Spinal cord (tissue), 10 donors: Measurements from ENCODE around the gene LEFTY1. TPM values are rescaled to one million over a fixed set of nuclear protein-coding genes. Genes with fewer than 3 reads are reported as not detected.

ENCODE experiments used
- DNase-seq, 6 donors: peaks; one replicate each; pipeline versions ENCODE4 v3.0.0 to v3.0.0-alpha.2; 2013 to 2015; ENCODE audit warnings: low spot score in 6 of 6, low read depth in 4 of 6
- H3K27ac ChIP-seq: one replicate; pipeline ENCODE4 v1.5.1; 2013; ENCODE audit warnings: low read depth, low read length, control low read depth
- H3K27me3 ChIP-seq: one replicate; pipeline ENCODE4 v1.6.1; 2013; ENCODE audit warnings: low read length; ENCODE audit not compliant: control insufficient read depth, insufficient read depth
- H3K36me3 ChIP-seq: one replicate; pipeline ENCODE4 v1.6.1; 2013; ENCODE audit warnings: low read length; ENCODE audit not compliant: control insufficient read depth, insufficient read depth
- H3K4me1 ChIP-seq: one replicate; pipeline ENCODE4 v1.6.1; 2013; ENCODE audit warnings: low read length; ENCODE audit not compliant: control insufficient read depth, insufficient read depth
- H3K4me3 ChIP-seq: one replicate; pipeline ENCODE4 v1.5.1; 2013; ENCODE audit warnings: low read depth, low read length, control low read depth
- H3K9me3 ChIP-seq: one replicate; pipeline ENCODE4 v1.6.1; 2013; ENCODE audit warnings: low read length; ENCODE audit not compliant: control insufficient read depth, insufficient read depth
- WGBS: methylation state at CpG from one replicate; pipeline ENCODE4 v1.1.5; 2013; ENCODE audit warnings: missing lambda C conversion rate; ENCODE audit not compliant: insufficient coverage; 5-methylcytosine and 5-hydroxymethylcytosine counted together
- polyA plus RNA-seq, 2 donors: library from polyadenylated mRNA; unstranded; fragments of 120-200 nt; gene quantifications; one replicate each; pipeline ENCODE4 v1.2.1, GENCODE V29; 2013; ENCODE audit not compliant: insufficient read length in 2 of 2
- total RNA-seq, 2 donors: library from RNA; depleted of rRNA in 1 of 2; stranded (reverse); fragments of 120-200 nt in 1 of 2; fragments of >200 nt in 1 of 2; gene quantifications; one replicate each; pipeline versions ENCODE4 v1.2.3 to v1.2.4, GENCODE V29; 2013 to 2014
- donor health status: healthy.

Gene LEFTY1
- total and polyA plus RNA-seq, 4 donors, result 0.77 to 2.7 (median 1.7) TPM

- Histone ChIP-seq H3K36me3 (peaks cover 3% of the 10 kb centered on the region), H3K4me3 (peak overlapping the region; percentile 90), H3K9me3 (no peaks in the 10 kb centered on the region), H3K4me1 (peaks cover 51% of the 10 kb centered on the region), H3K27me3 (peaks cover 18% of the 10 kb centered on the region), H3K27ac (peak overlapping the region; percentile 71)
- 9% methylated on average over 63 of the region's 63 CpGs for WGBS
- peak in 3 of 6 donors; percentile 8 to 63 (median 22) for DNase-seq
Measured at GRCh38 chr1:225882694-225883615, 6.0 kb downstream of the LEFTY1 start.

DNA sequence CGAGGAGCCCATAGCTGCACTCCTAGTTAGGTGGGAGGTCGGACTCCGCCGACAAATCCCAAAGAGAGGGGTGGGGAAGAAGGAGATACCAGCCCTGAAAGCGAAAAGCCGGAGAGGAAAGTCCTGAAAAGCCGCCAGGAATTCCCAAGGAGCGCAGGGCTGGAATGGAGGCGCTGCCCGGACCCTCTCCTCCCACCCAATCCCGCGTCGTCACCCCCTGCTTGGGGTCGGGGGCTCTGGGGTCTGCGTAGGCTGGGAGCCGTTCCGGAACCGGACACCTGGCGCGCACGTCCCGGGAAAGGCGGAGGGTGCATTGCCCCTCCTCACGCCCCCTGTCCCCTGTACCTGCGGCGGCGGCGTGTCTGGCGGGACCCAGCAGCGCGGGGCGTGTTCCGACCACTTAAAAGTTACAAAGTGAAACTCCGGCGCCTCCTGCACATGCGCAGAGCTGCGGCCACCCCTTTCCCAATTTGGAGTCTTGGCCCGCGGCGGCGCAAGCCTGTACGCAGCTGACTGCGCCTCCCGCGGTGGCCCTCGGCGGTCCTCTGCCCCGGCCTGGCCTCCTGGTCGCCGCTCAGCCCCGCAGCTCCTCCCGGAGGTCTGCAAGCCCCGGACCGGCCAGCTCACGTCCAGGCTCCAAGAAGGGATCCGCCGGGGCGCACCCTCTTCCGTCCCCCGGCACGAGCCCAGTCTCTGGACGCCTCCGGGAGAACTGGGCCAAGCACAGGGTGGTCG, 6.8 kb downstream of the LEFTY1 start, which contains the start of gene TMEM63A:
TMEM63A (minus strand) TSS at position 422 of the 735 bp plus-strand sequence. CDS start 4,800 bp downstream, outside the sequence.
- H3K4me3 ChIP-seq, result peak within 1 kb of the TSS; percentile 90
- peaks cover 3% of the 10 kb centered on the region for H3K36me3 ChIP-seq
- H3K27ac ChIP-seq, result peak within 1 kb of the TSS; percentile 83
- no peaks in the 10 kb centered on the region for H3K9me3 ChIP-seq
- H3K4me1 ChIP-seq, result peaks cover 60% of the 10 kb centered on the region
- peak in 4 of 6 donors; percentile 33 to 89 (median 67) for DNase-seq
- peaks cover 18% of the 10 kb centered on the region for H3K27me3 ChIP-seq
- under 1% methylated on average over 64 of the region's 64 CpGs for WGBS

GRCh38 chr1:225881081-225881958, 7.6 kb downstream of the LEFTY1 start:
- Histone ChIP-seq H3K9me3 (no peaks in the 10 kb centered on the region), H3K4me1 (peaks cover 61% of the 10 kb centered on the region), H3K27me3 (peaks cover 15% of the 10 kb centered on the region), H3K27ac (peak overlapping the region; percentile 83), H3K36me3 (peaks cover 3% of the 10 kb centered on the region), H3K4me3 (peak overlapping the region; percentile 90)
- no peak for DNase-seq
- WGBS, result 30% methylated on average over 20 of the region's 25 CpGs

GRCh38 chr1:225880636-225881035, 8.3 kb downstream of the LEFTY1 start:
- H3K27ac ChIP-seq, result peak overlapping the region; percentile 42
- 100% methylated on average over 2 of the region's 5 CpGs for WGBS
- H3K4me1 ChIP-seq, result peaks cover 61% of the 10 kb centered on the region
- DNase-seq, result no peak
- H3K36me3 ChIP-seq, result peaks cover 3% of the 10 kb centered on the region
- no peak overlapping the region for H3K4me3 ChIP-seq
- peaks cover 14% of the 10 kb centered on the region for H3K27me3 ChIP-seq
- H3K9me3 ChIP-seq, result no peaks in the 10 kb centered on the region

- DNase-seq, result peak in 1 of 6 donors; percentile 36
- H3K4me3 ChIP-seq, result no peak overlapping the region
- WGBS, result 56% methylated on average over 2 of the region's 2 CpGs
- peaks cover 61% of the 10 kb centered on the region for H3K4me1 ChIP-seq
- peak overlapping the region; percentile 42 for H3K27ac ChIP-seq
- peaks cover 14% of the 10 kb centered on the region for H3K27me3 ChIP-seq
- H3K9me3 ChIP-seq, result no peaks in the 10 kb centered on the region
- peaks cover 3% of the 10 kb centered on the region for H3K36me3 ChIP-seq
Measured at GRCh38 chr1:225880222-225880588, 8.7 kb downstream of the LEFTY1 start.

GRCh38 chr1:225879521-225880221, 9.3 kb downstream of the LEFTY1 start:
- Histone ChIP-seq H3K36me3 (peaks cover 7% of the 10 kb centered on the region), H3K4me3 (no peak overlapping the region), H3K27me3 (peaks cover 14% of the 10 kb centered on the region), H3K4me1 (peaks cover 61% of the 10 kb centered on the region), H3K9me3 (no peaks in the 10 kb centered on the region), H3K27ac (peak overlapping the region; percentile 42)
- WGBS, result 73% methylated on average over 6 of the region's 8 CpGs
- no peak for DNase-seq

- Histone ChIP-seq H3K36me3 (peaks cover 16% of the 10 kb centered on the region), H3K4me1 (peaks cover 58% of the 10 kb centered on the region), H3K27ac (peak overlapping the region; percentile 10), H3K9me3 (no peaks in the 10 kb centered on the region), H3K27me3 (peaks cover 14% of the 10 kb centered on the region), H3K4me3 (no peak overlapping the region)
- WGBS, result 82% methylated on average over 1 of the region's 4 CpGs
- no peak for DNase-seq
Measured at GRCh38 chr1:225878282-225878681, 10.7 kb downstream of the LEFTY1 start.

DNA sequence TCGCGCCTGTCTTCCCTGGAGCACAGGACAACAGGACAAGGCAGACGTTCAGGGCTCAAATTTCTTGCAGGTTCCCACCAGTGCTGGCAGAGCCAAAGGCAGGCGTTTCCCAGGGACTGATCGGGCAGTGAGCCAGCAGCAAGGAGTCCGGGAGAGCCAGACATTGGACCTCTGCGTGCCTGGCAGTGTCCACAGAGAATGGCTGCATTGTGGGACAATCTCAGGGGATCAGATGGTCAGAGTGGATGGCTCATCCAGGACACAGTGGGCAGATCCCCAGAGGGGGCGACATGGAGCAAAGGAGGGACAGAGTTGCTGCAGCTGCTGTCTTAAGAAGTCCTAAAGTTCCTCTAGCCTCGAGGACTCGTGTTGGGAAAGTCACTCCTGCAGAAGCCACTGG, 11.4 kb downstream of the LEFTY1 start:
- 26% methylated on average over 10 of the region's 10 CpGs for WGBS

More for the DNA sequence above, 11.4 kb downstream of the LEFTY1 start:
- H3K27me3 ChIP-seq, result peaks cover 11% of the 10 kb centered on the region
- H3K4me3 ChIP-seq, result peak overlapping the region; percentile 4
- peaks cover 20% of the 10 kb centered on the region for H3K36me3 ChIP-seq
- no peaks in the 10 kb centered on the region for H3K9me3 ChIP-seq
- H3K27ac ChIP-seq, result peak overlapping the region; percentile 34
- peaks cover 51% of the 10 kb centered on the region for H3K4me1 ChIP-seq
- DNase-seq, result peak in 5 of 6 donors; percentile 38 to 81 (median 42)
